SU-DHL-6 (cell line): ENCODE results near the gene MAGI3.

Experiments
- H2AFZ ChIP-seq: fragments of 200-600 bp; sonication (generic); 2 replicates; pipeline ENCODE4 v1.6.1; 2014; ENCODE audit warnings: low read depth, mild to moderate bottlenecking, moderate library complexity, mixed read lengths, antibody characterized with exemption, low read length; ENCODE audit not compliant: severe bottlenecking
- H3F3A ChIP-seq: fragments of 200-600 bp; shearing (Covaris generic); 2 replicates; pipeline ENCODE4 v1.6.0; 2016; ENCODE audit warnings: antibody characterized with exemption, mild to moderate bottlenecking; ENCODE audit not compliant: insufficient read depth
- H3K27ac ChIP-seq: fragments of 200-600 bp; sonication (generic); 2 replicates; pipeline ENCODE4 v1.5.1; 2016; ENCODE audit warnings: low read depth, mild to moderate bottlenecking, low read length, moderate library complexity, mixed read lengths
- H3K27me3 ChIP-seq: fragments of 200-600 bp; sonication (generic), shearing (Covaris generic); 2 replicates; pipeline ENCODE4 v1.6.0; 2014; ENCODE audit warnings: mild to moderate bottlenecking, low read length
- H3K36me3 ChIP-seq: fragments of 200-600 bp; sonication (generic); 2 replicates; pipeline ENCODE4 v1.6.1; 2014; ENCODE audit warnings: mild to moderate bottlenecking, low read length, mixed read lengths
- H3K4me2 ChIP-seq: fragments of 300-600, 200-600 bp; shearing (Covaris generic), sonication (generic); 2 replicates; pipeline ENCODE4 v1.6.0; 2014; ENCODE audit warnings: low read length, low read depth, mild to moderate bottlenecking; ENCODE audit not compliant: poor library complexity, severe bottlenecking
- H3K4me3 ChIP-seq: fragments of 200-600 bp; sonication (generic); 2 replicates; pipeline ENCODE4 v1.5.1; 2014; ENCODE audit warnings: antibody characterized with exemption, low read length, mild to moderate bottlenecking, mixed read lengths; ENCODE audit not compliant: insufficient read depth, poor library complexity, severe bottlenecking
- H3K79me2 ChIP-seq: fragments of 200-600 bp; sonication (generic); 2 replicates; pipeline ENCODE4 v1.6.1; 2014; ENCODE audit warnings: mild to moderate bottlenecking, low read length, moderate library complexity; ENCODE audit not compliant: insufficient read depth
- H3K9ac ChIP-seq: fragments of 200-600 bp; sonication (generic); 2 replicates; pipeline ENCODE4 v1.7.0; 2014; ENCODE audit warnings: mild to moderate bottlenecking, low read length
- H3K9me2 ChIP-seq: fragments of 200-600 bp; sonication (generic); replicated peaks from 2 replicates; pipeline ENCODE4 v1.6.1; 2014; ENCODE audit warnings: low read length; ENCODE audit not compliant: insufficient read depth
- H3K9me3 ChIP-seq: fragments of 200-600 bp; sonication (generic); 2 replicates; pipeline ENCODE4 v1.6.1; 2014; ENCODE audit warnings: low read length, mixed read lengths; ENCODE audit not compliant: insufficient read depth
- H4K20me1 ChIP-seq: fragments of 200-600 bp; sonication (generic); 2 replicates; pipeline ENCODE4 v1.6.1; 2014; ENCODE audit warnings: low read depth, mild to moderate bottlenecking, antibody characterized with exemption, low read length, moderate library complexity, mixed read lengths
- EZH2phosphoT487 ChIP-seq: fragments of 200-600 bp; sonication (generic), shearing (Covaris generic); conservative IDR thresholded peaks from 2 replicates; pipeline ENCODE4 v1.6.1; 2018; ENCODE audit warnings: mild to moderate bottlenecking, antibody characterized with exemption, low read length, moderate library complexity, mixed read lengths
- TF ChIP-seq, protein P1 (sequence below): fragments of 200-600 bp; sonication (generic); IDR thresholded peaks from one replicate; pipeline ENCODE4 v1.5.1; 2017; ENCODE audit warnings: antibody characterized with exemption, mild to moderate bottlenecking, low read length, moderate library complexity; ENCODE audit not compliant: insufficient read depth, poor library complexity, severe bottlenecking

The MAGI3 gene

GRCh38 chr1:113582084-113582483 is 191.8 kb downstream of the MAGI3 start:
- Histone ChIP-seq H3K27me3 (no peaks in the 10 kb centered on the region), H3K9me3 (no peaks in the 10 kb centered on the region), H3K4me3 (no peak overlapping the region), H3K79me2 (no peaks in the 10 kb centered on the region), H2AFZ (no peak overlapping the region), H3K36me3 (no peaks in the 10 kb centered on the region), H4K20me1 (no peaks in the 10 kb centered on the region), H3K27ac (no peak overlapping the region), H3K4me2 (no peak overlapping the region), H3K9ac (no peak overlapping the region), H3K9me2 (no peaks in the 10 kb centered on the region), H3F3A (no peaks in the 10 kb centered on the region)
- TF ChIP-seq, protein P1, sequence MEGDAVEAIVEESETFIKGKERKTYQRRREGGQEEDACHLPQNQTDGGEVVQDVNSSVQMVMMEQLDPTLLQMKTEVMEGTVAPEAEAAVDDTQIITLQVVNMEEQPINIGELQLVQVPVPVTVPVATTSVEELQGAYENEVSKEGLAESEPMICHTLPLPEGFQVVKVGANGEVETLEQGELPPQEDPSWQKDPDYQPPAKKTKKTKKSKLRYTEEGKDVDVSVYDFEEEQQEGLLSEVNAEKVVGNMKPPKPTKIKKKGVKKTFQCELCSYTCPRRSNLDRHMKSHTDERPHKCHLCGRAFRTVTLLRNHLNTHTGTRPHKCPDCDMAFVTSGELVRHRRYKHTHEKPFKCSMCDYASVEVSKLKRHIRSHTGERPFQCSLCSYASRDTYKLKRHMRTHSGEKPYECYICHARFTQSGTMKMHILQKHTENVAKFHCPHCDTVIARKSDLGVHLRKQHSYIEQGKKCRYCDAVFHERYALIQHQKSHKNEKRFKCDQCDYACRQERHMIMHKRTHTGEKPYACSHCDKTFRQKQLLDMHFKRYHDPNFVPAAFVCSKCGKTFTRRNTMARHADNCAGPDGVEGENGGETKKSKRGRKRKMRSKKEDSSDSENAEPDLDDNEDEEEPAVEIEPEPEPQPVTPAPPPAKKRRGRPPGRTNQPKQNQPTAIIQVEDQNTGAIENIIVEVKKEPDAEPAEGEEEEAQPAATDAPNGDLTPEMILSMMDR, result no peak
- no peak for TF ChIP-seq EZH2phosphoT487

DNA sequence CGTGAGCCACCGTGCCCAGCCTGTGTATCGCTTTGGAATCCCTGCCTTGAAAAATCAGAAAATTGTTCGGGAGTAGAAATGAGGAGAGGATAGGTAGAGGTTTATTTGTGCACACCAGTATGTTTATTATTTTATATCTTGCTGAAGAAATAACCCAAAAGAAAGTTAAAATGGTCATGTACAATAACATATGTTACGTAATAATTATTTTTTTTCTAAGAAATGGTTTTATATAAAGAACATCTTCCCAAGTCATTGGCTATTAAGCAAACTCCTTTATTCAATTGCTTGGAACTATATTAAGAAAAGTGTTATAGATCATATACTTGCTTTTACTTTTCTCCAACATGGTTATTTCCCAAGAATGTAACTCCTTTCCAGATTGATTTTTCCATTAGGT is 197.2 kb downstream of the MAGI3 start:
- H3K27ac ChIP-seq, result no peak overlapping the region
- no peak overlapping the region for H3K4me2 ChIP-seq
- H3K9ac ChIP-seq, result no peak overlapping the region
- no peak overlapping the region for H2AFZ ChIP-seq
- no peak overlapping the region for H3K4me3 ChIP-seq
- H3K79me2 ChIP-seq, result no peaks in the 10 kb centered on the region
- TF ChIP-seq, protein P1, result no peak
- TF ChIP-seq EZH2phosphoT487, result no peak
- no peaks in the 10 kb centered on the region for H3K9me2 ChIP-seq
- H3K27me3 ChIP-seq, result no peaks in the 10 kb centered on the region
- H3K36me3 ChIP-seq, result no peaks in the 10 kb centered on the region
- no peaks in the 10 kb centered on the region for H3F3A ChIP-seq
- H3K9me3 ChIP-seq, result no peaks in the 10 kb centered on the region
- no peaks in the 10 kb centered on the region for H4K20me1 ChIP-seq

DNA sequence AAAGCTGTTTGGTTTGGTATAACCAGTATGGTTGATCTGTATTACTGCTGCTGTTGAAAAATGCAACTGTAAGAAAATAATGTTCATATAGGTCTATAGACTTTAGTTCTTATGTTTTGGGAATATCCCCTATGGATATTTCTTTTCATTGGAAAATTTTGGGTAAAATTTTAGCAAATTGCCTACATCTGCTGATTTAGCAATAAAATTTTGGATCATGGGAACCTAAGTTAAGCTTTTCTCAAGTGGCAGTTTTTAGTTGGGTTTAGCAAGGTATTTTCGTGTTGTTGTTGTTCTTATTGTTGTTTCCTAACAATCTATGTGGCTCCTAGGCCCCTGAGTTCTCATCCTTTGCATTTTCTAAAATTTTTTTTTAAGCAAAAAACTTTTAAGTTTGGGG is 201.9 kb downstream of the MAGI3 start:
- H3K9ac ChIP-seq, result no peak overlapping the region
- H3K4me2 ChIP-seq, result no peak overlapping the region
- H3K27ac ChIP-seq, result no peak overlapping the region
- H3K27me3 ChIP-seq, result no peaks in the 10 kb centered on the region
- H3K79me2 ChIP-seq, result no peaks in the 10 kb centered on the region
- no peak overlapping the region for H3K4me3 ChIP-seq
- H4K20me1 ChIP-seq, result no peaks in the 10 kb centered on the region
- H3K36me3 ChIP-seq, result peaks cover 15% of the 10 kb centered on the region
- no peaks in the 10 kb centered on the region for H3K9me3 ChIP-seq
- H3F3A ChIP-seq, result no peaks in the 10 kb centered on the region
- no peak overlapping the region for H2AFZ ChIP-seq
- TF ChIP-seq, protein P1, result no peak
- no peak for TF ChIP-seq EZH2phosphoT487
- H3K9me2 ChIP-seq, result no peaks in the 10 kb centered on the region
